Measurements from ENCODE around the gene CTNNA2.

Gene CTNNA2

DNA sequence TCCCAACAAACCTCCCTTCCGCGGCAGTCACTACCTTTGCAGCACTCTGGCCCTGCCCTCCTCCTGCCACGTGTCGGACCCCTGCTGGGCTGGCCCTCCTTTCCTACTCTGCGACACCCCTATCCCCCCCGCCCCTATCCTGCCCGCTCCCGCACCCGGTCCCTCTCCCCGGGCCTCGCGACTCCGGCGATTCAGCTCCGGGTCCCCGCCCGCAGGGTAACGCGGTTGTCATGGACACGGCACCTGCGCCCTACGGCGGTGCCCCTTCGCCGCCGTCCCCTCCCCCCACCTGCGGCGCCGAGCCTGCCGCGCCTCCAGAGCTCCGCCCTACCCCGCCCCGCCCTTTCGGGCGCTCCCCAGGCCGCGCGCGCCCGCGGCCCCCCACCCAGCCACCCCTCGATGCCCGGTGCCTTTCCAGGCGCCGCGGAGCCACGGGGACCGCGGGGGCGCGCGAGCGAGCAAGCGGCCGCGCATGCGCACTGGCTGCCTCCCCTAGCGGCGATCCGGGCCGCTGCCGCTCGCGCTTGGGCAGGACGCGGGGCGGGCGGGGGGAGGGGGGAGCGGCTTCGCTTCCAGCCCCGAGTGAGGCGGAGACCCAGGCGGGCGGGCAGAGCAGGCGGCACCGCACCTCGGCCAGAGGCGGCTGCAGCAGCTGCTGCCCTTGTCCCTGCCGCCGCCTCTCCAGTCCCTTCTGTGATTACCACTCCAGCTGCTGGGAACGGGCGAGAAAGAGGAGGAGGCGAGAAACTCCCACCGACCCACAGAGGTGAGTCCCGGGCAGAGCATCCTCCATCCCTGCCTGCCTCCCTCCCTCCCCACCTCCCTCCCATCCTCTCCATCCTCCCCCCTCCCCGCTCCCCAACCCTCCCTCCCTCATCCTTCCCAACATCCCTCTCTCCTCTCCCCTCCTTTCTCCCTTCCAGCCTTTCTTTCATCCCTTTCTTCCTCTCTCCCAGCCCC lies at the start of gene CTNNA2:
Gene CTNNA2, plus strand, starts transcription at position 610 of the 960 bp plus-strand sequence.
- no peak for DNase-seq (ENCODE audit: low read depth)

DNA sequence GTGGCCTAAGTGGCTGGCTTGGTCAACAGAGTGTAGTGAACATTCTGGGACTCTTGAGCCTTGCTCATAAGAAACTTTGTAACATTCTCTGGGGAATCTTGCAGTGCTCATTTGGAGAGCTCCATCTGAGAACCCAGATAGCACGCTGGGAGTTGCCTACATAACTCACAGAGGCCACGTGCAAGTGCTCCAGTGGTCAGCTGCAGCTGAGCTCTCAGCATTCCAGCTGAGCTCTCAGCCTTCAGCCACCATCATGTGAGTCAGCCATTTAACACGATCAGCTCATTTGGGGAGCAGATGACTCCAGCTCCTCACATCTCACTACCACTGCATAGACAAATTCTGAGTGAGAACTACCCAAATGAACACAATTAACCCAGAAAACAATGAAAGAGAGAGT lies 25.5 kb upstream of the CTNNA2 start:
- no peak for DNase-seq (ENCODE audit: low read depth)

DNA sequence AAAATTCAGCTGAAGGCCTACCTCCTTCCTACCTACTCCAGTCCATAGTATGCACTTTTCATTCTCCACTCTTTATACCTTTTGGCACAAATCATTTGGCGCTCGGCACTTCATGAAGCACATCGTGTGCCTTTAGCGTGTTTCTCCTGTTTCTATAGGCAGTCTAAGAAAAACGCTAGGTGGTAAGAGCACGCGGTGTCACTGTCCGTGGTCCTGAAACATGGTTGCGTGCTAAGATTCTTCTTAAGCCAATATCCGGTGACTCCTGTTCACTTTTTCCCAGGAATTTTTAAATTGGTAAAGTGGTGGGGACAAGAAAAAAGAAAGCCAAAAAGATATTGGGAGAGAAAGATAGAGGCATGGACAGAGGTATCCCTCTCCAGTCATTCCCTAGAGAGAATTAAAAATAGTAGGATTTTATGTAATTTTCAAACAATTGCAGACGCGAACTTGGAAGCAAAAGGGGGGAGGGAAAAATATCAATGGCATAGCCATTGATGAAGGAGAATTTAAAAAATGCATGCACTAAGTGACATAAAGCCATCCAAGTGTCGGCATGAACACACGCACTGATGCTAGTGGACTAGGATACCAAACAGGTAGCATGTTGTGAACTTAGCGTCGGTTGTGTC lies 1.4 kb upstream of the CTNNA2 start:
- DNase-seq (ENCODE audit: low read depth), result no peak

DNA sequence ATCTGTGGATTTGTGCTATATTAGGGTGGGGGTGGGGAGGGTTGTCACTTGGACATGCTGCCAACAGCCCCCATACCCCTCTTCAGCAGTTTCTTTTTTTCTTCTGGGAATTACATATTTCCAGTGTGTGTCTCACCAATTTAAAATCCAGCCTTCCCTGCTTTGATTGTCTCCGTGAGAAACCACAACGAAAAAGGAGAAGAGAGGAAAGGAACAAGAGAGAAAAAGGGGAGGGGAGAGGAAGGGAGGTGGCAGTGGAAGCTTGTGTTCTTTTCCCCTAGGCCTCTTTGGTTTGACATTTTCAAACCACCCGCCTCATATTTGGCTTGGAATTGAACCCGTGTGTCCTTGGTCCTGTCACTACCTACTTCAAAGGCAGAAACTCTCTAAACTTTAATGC lies 860 bp downstream of the CTNNA2 start:
- no peak for DNase-seq (ENCODE audit: low read depth)

DNA sequence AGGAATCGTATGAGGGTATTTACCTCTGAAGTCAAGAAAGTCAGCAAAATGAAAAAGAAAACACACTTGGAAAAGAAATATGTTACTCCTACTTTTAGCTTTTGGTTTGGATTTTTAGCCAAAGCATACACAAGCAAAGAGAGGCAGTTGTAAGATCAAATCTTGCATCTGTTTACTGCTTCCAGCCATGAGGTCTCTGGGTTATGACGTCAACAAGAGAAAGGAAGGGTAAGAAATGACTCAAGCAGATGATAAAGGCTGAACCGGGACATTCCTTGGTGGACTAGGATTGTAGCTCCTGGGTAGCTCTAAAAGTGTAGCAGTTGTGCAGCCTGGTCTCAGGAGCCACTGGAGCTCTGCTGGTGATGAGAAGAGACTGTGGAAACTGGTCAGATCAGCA lies 16.8 kb downstream of the CTNNA2 start:
- DNase-seq (ENCODE audit: low read depth), result no peak

DNA sequence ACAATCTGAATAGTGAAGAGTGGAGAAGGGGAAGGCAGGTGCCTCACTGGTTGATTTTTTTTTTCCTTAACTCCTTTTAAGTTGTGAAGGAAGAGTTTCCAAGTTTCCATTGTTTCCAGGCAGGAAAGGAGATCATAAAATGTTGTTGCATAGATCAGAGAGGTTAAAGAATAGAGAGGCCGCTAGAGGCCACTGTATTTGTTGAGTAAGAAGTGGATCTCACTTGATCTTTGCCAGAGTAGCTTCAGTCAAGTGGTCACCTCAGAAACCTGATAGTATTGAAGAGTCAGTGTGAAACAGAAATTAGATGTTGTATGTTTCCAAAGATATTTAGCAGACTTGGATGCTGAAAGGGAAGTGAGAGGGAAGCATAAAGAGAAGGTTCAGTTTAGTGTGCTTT lies 17.6 kb downstream of the CTNNA2 start:
- DNase-seq (ENCODE audit: low read depth), result no peak

DNA sequence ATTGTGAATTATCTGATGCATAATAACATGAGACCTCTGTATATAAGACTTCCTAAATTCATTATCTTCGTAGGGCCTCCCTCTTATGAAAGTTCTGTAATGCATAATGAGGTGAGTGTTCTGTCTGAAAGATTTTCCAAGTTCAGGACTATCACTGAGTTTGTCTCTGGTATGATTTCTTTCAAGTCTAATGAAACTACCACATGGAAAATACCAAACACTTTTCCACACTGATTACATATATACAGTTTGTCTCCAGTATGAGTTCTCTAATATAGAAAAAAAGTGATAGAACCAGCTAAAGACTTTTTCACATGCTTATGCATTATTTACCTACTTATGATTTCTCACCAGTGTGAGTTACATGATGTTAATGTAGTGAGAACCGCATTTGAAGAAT lies 34.7 kb downstream of the CTNNA2 start:
- no peak for DNase-seq (ENCODE audit: low read depth)

DNA sequence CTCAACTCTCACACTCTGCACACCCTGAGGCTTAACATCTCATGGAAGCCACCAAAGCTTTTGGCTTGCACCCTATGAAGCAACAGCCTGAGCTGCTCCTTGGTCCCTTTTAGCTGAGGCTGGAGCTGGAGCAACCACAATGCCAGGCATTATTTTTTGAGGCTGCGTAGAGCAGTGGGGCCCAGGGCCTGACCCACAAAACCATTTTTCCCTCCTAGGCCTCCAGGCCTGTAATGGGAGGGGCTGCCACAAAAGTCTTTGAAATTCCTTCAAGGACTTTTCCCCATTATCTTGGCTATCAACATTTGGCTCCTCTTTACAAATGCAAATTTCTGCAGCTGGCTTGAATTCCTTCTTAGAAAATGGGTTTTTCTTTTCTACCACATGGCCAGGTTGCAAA lies 39.8 kb downstream of the CTNNA2 start:
- no peak for DNase-seq (ENCODE audit: low read depth)

DNA sequence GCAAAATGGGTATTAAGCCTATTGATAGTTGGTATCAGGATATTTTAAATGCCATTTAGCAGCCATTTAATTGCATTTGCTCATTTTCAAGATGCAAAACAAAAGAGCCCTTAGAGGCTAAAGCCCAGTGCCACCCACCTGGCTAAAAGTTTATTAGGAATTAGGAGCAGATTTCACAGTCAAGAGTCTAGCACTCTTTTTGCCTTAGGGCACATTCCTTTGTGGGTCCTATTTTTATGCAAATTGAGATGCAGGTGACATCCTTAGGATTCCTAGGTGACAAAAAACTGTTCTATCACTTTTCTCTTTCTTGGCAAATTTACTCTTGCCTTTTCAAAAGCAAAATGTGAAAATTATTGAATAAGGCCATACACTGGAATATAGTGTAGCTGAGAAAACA lies 42.0 kb downstream of the CTNNA2 start:
- no peak for DNase-seq (ENCODE audit: low read depth)

DNA sequence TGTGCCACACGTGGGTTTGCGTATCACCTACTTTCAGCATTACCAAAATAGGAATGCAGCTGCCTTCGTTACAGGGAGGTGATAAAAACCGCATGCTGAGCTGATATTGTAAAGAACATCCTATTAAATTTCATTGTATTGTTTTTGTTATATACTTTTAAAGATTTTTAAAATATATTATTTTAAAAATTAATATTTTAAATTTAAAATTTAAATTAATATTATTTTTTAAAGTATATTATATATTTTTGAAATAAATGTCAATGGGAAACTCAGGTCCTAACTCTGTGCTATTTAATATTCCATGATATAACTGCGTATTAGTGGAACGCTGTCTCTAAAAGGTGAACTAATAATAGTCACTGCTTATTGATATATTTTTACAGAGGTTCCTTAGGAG lies 51.2 kb downstream of the CTNNA2 start:
- no peak for DNase-seq (ENCODE audit: low read depth)

DNA sequence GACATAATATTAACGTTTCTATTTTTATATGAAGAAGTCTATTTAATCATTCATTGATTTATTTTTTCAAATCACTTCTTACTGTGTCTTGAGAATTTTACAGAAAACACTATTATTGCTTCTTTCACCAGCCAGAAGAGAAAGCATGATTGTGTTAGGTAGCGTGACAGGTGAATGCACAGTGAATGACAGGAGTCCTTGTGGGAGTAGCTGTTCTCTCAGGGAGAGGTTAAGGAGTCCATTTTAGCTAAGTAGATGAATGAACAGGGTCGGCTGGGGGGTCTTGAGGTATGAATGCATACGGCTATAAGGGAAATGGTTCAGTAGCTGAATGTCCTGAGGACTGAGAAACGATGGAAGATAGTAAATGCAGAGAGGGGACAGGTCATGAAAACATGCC lies 56.2 kb downstream of the CTNNA2 start:
- DNase-seq (ENCODE audit: low read depth), result no peak

DNA sequence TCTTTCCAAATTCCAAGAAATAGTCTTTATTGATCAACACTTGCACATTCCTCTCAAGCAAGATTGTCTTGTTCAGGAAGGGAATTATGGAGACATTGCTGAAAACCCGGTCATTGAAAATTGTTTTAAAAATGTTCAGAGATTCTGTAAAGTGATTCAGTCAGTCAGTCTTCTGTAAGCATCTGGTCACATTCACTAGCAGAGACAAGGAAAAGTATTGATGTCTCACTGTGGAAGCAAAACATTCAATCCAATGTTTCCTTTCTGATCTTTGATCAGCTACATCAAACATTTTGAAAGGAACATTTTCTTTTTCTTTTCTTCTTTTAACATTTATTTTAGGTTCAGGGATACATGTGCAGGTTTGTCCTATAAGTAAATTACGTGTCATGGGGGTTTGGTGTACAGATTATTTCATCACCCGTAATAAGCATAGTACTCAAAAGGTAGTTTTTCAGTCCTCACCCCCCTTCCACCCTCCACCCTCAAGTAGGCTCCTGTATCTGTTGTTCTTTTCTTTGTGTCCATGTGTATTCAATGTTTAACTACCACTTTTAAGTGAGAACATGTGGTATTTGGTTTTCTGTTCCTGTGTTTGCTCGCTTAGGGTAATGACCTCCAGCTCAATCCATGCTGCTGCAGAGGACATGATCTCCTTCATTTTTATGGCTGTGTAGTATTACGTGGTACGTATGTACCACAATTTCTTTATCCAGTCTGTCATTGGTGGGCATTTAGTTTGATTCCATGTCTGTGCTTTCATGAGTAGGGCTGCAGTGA lies 61.2 kb downstream of the CTNNA2 start:
- DNase-seq (ENCODE audit: low read depth), result no peak

DNA sequence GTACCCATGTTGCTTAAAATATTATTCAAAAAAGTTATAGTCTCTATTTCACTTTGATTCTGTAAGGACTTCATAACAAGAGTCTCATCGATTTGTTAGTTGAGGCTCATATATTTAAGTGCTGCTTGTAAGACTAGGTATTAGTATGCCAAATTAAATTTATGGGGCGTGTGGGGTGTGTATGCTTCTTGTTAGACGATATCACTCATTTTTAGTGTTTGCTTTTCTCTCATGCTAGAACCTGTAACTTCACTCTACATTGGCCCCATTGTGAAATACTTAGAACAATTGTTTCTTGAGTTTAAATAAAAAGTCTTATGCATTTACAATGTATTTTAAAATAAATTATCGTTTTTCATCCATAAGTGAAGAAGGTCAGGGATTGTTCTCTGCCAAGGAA lies 63.6 kb downstream of the CTNNA2 start:
- no peak for DNase-seq (ENCODE audit: low read depth)

DNA sequence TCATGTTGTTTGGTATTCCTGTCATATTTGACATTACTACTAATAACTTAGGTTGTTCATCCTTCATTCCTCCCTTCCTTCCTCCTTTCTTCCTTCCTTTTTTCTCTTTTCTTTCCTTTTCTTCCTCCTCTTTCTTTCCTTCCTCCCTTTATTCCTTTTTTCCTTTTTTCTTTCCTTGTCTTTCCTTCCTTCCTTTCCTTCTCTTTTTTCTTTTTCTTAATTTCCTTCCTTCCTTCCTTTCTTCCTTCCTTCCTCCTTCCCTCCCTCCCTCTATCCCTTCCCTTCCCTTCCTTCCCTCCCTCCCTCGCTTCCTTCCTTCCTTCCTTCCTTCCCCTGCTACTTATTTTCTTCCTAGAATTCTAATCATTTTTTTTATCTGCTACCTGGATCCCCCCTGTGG lies 66.1 kb downstream of the CTNNA2 start:
- no peak for DNase-seq (ENCODE audit: low read depth)

DNA sequence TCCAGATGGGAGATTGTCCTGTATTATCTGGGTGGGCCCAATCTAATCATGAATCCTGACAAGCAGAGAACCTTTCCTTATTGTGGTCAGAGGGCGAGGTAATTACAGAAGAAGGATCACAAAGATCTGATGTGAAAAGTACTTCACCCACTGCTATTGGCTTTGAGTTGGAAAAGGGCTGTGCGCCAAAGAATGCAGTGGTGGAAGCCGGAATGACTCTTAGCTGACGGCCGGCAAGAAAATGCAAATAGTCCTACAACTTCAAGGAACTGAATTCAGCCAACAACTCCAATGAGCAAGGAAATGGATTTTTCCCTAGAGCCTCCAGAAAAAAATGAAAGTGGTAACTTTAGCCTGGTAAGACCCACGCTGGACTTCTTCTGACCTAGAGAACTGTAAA lies 67.3 kb downstream of the CTNNA2 start:
- DNase-seq (ENCODE audit: low read depth), result no peak

DNA sequence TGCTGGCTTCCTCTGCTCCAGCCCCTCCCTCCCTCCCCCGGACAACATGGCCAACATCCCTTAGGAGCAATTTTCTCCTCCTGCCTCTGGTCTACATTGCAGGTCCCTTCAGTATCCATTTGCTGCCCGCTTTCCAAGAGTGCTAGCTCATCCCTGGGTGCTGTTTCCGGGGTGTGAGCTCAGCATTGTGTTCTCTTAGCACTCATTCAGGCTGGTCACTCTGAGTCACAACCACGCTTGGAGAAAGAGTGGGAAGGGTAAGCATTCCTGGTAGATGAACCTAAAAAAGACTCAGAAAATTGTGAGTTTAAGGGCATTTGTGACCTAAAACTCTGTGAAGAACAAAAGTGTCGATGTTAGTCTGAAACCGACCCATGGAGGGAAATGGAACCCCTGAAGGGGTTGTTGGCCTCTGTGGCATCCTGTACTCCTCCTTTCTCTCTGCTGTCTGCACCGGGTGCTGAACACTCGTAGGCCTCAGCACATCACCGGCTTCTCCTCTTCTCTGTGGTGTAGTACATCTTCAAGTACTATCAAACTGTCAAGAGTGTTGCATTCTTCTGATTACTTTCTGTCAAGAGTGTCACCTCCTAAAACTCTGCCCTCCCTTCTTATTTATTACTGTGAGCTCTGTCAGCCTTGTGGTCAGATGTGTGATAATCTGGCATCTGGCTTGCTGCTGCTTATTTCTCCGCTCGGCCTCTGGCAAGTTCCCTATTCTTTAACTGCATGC lies 73.0 kb downstream of the CTNNA2 start:
- no peak for DNase-seq (ENCODE audit: low read depth)

DNA sequence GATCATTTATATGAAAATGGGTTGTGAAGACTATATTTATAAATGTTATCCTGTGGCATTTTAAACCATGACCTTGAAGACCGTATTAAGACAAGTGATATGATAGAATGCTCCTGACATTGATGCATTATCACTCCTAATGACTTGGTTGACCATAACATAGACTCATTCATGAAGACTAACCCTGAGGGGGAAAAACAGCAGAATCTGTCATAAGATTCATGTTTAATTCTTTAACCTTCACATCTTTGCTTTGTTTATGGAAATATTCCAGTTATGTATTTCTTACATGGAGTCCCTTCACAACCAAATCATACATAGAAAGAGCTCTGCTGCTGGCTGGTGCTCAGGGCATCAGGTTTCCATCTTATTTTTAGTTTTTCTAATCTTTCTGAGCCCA lies 78.4 kb downstream of the CTNNA2 start:
- DNase-seq (ENCODE audit: low read depth), result no peak

DNA sequence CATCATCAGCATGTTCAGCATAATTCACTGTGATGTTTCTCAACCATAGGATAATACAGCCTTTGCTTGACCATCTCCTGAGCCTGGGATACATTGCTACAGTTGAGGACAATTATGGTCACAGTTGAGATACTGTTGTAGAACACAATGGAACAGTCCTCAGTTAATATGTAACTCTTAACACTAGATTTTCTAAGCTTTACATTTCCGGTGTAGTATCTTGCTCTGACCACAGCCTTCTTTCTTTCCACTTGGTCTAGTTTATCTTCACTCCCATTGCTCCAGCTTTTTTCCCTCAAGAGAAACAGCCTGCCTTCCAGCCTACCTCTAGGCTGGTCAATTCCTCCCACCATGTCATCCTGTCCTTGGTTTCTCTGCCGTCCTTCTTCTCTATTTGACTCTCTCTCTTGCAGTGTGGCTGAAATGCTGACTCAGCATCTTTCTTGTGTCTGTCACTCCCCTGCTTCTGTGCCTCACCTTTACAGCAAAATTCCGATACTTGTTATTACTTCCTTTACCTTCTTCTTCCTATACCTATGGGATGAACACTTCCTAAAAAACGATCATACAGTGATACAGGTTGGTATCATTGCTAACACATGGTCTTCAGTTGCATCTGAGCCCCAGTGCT lies 80.5 kb downstream of the CTNNA2 start:
- DNase-seq (ENCODE audit: low read depth), result no peak

DNA sequence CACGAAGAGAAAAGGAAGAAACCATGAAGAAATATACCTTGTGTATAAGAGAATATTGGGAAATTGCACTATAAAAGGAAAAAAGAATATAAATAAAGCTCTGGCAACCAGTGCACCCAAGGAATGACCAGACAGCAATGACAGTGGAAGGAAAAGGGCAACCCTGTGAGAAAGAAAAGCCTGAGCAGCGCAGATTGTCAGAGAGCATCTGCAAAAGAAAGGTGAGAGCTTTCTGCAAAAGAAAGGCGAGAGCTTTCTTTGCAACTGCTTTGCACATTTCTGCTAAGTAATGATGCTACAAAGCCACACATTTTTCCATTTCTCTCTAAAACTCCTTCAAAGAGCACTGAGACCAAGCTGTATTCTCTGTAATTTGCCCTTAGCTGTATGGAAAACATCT lies 83.6 kb downstream of the CTNNA2 start:
- DNase-seq (ENCODE audit: low read depth), result no peak

DNA sequence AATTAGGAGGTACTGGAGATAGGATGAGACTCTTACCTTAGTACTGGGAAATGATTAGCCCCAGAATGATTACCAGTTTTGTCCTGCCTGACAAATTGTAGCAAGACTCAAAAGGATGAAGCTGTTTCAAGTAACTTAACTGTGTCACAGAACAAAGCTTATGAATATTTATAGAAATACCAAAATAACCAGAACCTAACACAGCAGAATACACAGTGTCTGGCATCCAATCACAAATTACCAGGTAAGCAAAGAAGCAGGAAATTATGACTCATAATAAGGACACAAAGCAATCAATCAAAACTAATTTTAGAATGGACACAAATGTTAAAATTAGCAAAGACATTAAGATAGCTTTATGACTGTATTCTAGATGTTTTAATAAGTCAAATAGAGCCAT lies 91.9 kb downstream of the CTNNA2 start:
- DNase-seq (ENCODE audit: low read depth), result no peak

DNA sequence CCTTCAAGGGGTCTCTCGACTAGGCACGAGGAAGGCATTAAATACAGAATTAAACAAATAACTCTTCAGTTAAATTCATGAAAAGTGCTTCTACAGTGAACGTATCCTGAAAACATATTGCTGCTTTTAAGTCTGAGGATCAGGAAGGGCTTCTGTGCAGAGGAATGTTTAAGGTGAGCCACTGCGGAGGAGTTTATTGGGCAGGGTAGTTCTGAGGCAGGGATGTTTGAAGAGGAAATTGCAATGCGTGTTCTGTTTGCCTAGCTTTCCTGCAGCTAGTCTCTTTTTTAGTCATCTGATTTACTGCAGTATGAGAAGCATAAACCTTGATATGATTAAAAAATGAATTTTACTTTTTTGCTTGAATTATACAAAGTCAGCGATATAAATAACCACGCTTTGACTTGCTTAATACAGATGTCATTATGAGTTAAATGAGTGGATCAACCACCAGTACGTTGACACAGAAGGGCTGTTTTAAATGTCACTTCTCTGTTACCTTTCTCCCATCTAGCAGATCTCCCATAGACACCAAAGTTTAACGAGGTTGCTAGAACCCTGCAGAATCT lies 98.7 kb downstream of the CTNNA2 start:
- no peak for DNase-seq (ENCODE audit: low read depth)

All from stimulated activated CD4-positive, alpha-beta T cell treated with anti-CD3 and anti-CD28 coated beads, Interleukin-2, amount 100 ng/mL, for 4 hours (primary cell).